HG03469 (cell line): ENCODE measurements around the gene FPR1.
"Not testable (repeated sequence)": the region's sequence is repeated elsewhere in the genome, so short reads cannot be mapped to it uniquely, and the experiment has no call there.

ENCODE experiments used
- ATAC-seq: cut with Tn5 transposase; IDR thresholded peaks from one replicate; pipeline ENCODE4 v1.9.1; 2021; ENCODE audit warnings: mild to moderate bottlenecking, moderate library complexity, moderate number of reproducible peaks; ENCODE audit not compliant: unreplicated experiment

Gene FPR1

GRCh38 chr19:51780270-51780669 is 28.6 kb upstream of the FPR1 start:
- ATAC-seq, result no peak

- no peak for ATAC-seq
Observed at GRCh38 chr19:51779703-51780102, 28.0 kb upstream of the FPR1 start.

GRCh38 chr19:51779181-51779580 is 27.5 kb upstream of the FPR1 start:
- no peak for ATAC-seq

- no peak for ATAC-seq
Observed at GRCh38 chr19:51777570-51778462, 26.1 kb upstream of the FPR1 start.

- ATAC-seq, result not testable (repeated sequence)
Observed at GRCh38 chr19:51776561-51776960, 24.9 kb upstream of the FPR1 start.

GRCh38 chr19:51772977-51773376 is 21.3 kb upstream of the FPR1 start:
- ATAC-seq, result no peak

GRCh38 chr19:51771376-51772130 is 19.9 kb upstream of the FPR1 start:
- ATAC-seq, result no peak

GRCh38 chr19:51766461-51766860 is 14.8 kb upstream of the FPR1 start:
- no peak for ATAC-seq

- ATAC-seq, result no peak
Observed at GRCh38 chr19:51765086-51765485, 13.4 kb upstream of the FPR1 start.

- no peak for ATAC-seq
Observed at GRCh38 chr19:51761696-51762095, 10.0 kb upstream of the FPR1 start.

GRCh38 chr19:51760697-51761356 is 9.1 kb upstream of the FPR1 start, which contains the start of gene FPR2:
Gene FPR2, plus strand, starts transcription at chr19:51761180. Its CDS starts 7,479 bp downstream, at chr19:51768659.
- no peak for ATAC-seq

GRCh38 chr19:51755571-51755970 is 3.9 kb upstream of the FPR1 start:
- no peak for ATAC-seq

- ATAC-seq, result no peak
Observed at GRCh38 chr19:51754770-51755169, 3.1 kb upstream of the FPR1 start.

GRCh38 chr19:51754109-51754508 is 2.4 kb upstream of the FPR1 start:
- no peak for ATAC-seq

- ATAC-seq, result no peak
Observed at GRCh38 chr19:51750400-51751094, 1.1 kb downstream of the FPR1 start.

GRCh38 chr19:51749979-51750378 is 1.7 kb downstream of the FPR1 start:
- ATAC-seq, result no peak

- ATAC-seq, result no peak
Observed at GRCh38 chr19:51746731-51747130, 4.9 kb downstream of the FPR1 start.

GRCh38 chr19:51743405-51743804 is 8.3 kb downstream of the FPR1 start:
- ATAC-seq, result no peak

GRCh38 chr19:51742789-51743188 is 8.9 kb downstream of the FPR1 start:
- no peak for ATAC-seq

- ATAC-seq, result no peak
Observed at GRCh38 chr19:51740356-51740755, 11.3 kb downstream of the FPR1 start.
